HG03457 (cell line): ENCODE data around the gene MEF2D.
A peak's percentile ranks its signal among the peaks of the same experiment; 100 is the strongest.

ENCODE experiments used
- ATAC-seq: cut with Tn5 transposase; IDR thresholded peaks from one replicate; pipeline ENCODE4 v1.9.1; 2021; ENCODE audit warnings: moderate number of reproducible peaks; ENCODE audit not compliant: unreplicated experiment

MEF2D gene

DNA sequence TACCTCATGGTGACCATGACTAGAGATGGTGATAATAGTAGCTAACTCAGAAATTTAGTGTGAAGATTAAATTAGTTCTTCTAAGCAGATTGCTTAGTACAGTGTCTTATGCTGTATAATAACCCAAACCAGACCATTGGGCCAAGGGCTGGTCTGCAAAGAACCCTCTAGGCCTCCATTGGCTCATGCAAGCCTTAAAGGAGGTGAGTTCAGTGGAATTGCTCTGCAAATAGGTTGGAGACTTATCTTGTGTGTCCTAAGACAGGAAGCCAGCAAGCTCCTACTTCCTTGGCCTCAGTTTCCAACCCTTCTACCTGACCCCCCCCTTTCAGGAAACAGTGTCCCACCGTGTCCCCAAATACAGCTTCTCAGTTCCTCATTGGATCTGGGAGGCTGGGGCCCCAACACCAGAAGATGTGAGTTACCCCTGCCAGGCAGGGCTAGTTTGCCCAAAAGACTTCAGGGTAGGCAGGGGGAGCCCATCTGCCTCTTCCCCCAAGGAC is 1.9 kb upstream of the MEF2D start:
- ATAC-seq, result no peak

DNA sequence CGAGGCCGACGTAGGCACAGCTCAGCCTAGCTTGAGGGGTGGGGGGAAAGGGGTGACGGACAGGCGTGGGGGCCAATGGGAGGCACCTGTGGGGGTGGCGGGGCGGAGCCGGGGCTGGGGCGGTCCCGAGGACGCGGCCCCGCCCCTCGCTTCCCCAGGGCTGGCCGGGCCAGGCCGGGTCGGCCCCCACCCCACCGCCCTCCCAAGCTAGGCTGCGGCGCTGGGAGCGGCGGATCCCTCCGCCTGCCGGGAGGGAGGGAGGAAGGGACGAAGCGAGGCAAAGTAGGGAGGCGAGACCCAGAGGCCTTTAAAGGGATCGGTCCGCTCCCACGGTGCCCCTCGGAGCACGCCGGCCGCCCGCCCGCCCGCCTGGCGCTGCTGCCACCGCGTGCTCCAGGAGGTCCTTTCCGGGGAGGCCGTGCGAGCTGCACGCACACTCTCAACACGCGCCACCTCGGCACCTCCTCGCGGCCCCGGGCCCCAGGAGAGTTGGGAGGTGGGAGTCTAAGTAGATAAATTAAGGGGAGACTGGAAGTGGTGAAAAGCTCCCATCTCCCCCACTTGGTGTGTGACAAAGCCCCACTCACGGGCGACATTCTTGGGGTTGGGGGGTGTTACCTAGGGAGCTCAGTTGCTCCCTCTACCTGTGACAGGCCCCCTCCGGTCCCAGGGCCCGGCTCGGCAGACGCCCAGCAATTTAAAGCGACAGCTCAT is 375 bp upstream of the MEF2D start:
- ATAC-seq, result peak; percentile 38

- no peak for ATAC-seq
Observed at GRCh38 chr1:156499842-156500542, 583 bp downstream of the MEF2D start.

DNA sequence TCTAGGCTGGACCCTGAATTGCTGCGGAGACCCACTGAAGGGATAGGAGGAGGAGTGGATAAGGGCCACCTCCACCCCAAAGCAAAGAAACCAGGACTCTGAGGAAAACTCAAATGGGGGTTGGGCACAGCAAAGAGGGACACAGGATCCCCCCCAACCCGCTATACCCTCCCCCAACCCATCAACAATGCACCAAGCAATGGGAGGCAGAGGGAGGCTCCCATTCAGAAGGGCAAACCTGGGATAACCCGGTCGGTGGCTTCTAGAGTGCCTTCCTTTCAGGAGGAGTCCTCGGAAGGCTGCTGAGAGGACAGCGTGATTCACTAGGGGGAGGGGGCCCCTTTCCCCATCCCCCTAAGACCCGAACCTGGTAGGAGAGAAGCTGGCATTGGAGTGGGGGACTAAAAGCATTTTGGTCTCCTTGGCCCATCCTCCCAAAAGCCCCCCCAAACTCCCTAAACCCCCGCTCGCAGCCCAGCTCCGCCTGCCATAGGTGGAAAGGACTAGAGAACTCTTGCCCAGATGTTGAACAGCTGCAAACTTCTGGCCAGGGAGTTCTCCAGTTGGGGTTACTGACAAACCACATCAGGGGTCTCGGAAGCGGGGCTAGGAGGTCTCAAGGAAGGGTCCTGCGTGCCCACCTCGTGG is 1.3 kb downstream of the MEF2D start:
- no peak for ATAC-seq

GRCh38 chr1:156498432-156499193 is 2.0 kb downstream of the MEF2D start:
- no peak for ATAC-seq

DNA sequence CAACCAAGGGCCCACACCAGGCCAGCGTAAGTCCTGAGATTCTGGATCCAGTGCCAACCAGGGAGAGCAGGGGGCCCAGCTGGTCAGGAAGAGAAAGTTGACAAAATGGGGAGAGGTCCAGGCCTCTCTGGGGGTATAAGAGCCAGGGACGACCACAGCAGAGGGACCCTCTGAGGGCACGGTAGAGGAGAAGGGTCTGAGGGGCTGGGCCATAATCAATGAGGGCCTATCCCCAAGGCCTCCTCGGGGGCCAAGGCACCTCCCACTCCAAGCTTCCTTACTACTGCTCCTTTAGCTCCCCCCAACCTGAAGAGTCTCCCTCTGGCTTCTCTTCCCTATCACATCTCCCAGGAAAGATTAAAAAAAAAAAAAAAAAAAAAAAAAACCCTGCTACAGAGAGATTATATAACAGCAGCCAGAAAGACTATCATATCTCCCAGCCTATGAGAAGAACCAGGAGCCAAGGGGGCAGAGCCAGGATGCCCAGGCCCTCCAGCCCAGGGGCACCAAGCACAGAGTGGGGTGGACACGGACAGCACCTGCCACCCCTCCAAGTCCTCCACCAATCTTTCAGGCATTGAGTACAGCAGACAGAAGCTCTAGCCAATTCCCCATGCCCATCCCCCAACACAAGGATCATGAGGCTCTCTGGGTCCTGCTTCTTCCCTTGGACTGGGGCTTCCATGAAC is 2.7 kb downstream of the MEF2D start:
- no peak for ATAC-seq

DNA sequence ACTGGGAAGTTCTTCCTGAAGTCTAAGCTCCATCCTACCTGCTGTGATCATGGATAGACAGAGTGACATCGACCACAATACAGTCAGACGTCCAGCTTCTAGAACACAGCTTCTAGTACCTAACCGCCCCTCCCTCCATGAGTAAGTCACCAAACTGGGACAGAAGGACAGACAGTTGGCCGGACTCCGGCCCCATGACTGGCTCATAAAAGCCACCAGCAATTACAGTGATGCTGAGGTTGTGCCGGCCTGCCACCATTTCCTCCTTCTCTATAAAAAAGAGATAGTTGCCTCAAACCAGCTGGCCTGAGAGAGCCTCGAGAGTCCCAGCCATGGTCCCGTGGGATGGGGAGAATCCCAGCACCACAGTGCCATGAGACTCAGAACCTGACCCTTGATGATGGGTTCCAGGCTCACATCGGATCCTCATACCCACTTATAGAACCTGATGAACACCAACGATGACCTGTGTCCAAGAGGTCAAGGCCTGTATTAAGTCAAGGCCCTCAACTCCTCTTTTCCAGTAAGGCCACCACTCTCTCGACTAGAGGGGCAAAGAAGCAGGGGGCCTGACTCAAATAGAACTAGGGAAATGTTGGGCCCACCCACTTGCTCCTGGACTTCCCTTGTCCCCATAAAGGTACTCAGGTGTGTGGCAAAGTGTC is 3.4 kb downstream of the MEF2D start:
- no peak for ATAC-seq

DNA sequence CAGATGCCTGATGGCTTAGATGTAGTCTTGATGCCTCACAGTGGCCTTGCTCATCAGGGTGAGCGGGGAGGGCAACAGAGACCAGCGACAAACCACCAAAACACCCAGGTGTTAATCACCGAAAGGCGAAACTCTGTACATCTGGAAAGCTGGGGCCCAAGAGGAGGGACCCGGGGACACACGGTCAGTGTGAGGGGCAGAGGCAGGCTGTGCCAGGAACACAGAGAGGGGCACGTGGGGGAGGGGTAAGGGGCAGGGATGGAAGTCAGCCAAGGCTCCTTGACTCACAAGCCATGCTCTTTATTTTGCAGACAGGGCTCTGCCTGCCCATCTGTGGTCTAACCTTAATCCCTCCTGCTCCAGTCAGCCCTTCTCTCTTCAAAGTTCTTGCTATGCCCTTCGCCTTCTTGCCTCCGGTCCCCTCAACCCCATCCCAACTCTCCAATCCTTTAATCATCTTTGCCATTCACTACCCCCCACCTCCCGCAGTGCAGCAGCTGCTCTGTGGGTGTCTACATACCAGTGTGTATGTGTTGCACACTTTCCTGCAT is 4.3 kb downstream of the MEF2D start:
- ATAC-seq, result no peak

DNA sequence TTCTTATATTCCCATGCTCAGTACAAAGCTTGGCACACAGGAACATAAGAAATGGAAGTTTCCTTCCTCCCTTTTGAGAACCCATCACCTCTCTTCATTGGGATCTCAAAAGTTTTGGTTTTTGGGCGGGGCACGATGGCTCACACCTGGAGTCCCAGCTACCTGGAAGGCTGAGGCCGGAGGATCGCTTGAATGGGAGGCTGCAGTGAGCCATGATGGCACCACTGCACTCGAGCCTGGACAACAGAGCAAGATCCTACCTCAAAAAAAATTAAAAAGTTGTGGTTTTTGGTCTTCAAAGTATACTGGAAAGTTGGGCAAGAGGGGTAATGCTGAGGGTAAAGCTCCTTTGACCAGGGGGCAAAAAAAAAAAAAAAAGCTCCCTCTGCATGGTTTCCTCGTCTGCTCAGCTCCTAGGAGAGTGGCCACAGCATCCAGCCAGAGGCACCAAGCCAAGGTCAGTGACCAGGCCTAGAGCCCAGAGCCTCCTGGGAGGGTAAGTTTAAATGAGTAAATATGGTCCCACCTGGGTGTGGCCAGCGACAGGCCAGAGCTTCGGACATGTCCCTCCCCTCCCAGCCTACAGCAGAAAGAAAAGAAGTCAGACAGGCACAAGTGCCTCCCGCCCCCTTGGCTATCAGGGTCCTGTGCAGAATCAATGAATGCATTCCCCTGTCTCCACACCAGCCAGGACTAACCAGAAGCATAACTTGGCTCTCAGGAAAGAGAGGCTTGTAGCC is 5.0 kb downstream of the MEF2D start:
- no peak for ATAC-seq

DNA sequence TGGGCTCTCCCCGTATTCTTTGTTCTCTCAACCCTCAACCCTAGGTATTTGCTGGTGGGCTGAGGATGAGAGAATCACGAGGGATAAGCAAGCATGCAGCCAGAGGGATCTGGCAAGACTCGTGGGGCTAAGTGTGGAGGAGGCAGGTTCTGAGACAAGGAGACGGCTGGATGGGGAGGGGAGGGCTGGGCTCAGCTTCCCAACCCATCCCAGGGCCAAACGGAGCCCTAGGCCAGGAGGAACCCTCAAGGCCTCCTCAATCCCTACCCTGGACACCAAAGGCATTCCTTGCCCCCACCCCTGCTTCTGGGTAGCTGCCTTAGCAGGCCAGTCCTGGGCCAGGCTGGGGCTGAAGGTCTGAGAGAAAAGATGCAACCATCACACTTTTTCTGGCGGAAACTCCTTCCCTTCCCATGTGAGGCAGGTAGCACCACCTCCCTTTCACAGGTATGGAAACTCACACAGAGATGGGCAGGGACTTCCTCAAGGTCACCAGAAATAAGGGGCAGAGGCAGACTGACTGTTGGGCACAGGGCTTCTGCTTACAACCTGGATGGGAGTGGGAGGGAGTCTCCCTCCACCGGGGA is 6.2 kb downstream of the MEF2D start:
- ATAC-seq, result no peak

DNA sequence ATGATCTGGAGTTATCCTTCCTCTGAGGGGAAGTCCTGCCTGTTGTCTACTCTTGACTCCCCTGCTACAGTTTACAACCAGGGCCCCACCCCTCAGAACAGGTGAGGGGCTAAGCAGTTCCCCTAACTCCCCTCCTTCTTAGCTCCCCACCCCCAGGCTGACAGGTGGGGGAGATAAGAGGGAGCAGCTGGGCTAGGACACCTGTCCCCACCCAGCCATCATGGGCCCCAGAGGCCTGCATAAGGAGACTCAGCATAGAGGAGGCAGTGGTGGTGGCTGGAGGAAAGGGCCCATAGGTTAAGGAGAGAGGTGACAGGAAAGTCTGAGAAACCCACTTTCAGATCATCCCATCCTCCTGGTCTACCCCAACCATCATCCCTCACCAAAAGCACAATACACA is 6.8 kb downstream of the MEF2D start:
- ATAC-seq, result no peak

GRCh38 chr1:156493154-156493631 is 7.4 kb downstream of the MEF2D start:
- no peak for ATAC-seq

DNA sequence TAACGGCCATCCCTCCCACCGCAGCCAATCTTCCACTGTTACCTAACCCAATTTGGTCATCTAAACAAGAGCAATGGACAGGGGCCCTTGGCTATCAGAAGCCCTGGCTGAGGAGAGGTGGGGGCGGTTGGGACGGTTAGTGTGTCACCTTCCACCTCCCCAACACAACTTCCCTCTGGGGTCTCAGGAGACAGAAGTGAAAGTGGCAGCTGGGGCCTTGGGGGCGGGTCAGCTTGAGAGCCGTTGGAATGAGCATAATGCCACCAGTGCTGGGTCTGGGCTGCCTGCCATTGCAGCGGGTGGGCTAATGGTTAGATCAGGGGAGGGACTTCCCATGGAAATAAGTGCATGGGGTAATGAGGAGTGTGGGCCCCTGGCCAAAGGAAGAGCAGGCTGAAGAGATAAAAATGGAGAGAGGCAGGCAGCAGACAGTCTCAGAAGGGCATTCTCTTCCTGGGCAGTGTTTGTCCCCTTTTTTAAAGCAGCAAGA is 7.9 kb downstream of the MEF2D start:
- no peak for ATAC-seq

- no peak for ATAC-seq
Observed at GRCh38 chr1:156492013-156492590, 8.5 kb downstream of the MEF2D start.

GRCh38 chr1:156491151-156491949 is 9.2 kb downstream of the MEF2D start:
- ATAC-seq, result no peak

DNA sequence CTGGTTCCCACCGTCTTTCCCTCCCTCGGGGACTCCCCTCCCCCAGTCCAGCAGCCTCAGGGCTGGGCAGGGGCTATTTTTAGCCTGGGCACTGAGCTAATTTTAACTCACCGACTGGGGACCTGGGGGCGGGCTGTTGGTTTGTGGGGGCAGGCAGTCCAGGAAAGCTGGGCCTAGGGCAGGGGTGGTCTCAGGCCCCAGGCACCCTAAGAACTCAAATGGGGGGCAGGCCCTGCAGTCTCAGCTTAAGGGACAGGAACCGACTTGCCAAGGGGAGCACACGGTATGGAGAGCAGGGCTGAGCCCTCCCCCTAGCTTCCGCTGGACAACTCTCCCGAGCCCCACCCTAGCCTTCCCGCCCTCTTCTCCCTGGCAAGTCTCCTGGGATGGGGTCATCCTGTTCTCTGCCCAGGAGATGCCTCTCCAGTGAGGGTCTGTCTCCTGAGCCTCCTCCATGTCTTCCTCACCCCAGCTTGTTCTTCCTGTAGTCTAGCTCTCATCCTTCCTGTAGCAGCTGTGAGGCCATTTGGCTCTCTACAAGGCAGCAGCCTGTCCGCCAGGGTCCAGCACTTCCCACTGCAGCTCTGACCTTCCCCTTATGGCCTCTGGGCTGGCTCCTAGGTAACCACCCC is 10.1 kb downstream of the MEF2D start:
- no peak for ATAC-seq

DNA sequence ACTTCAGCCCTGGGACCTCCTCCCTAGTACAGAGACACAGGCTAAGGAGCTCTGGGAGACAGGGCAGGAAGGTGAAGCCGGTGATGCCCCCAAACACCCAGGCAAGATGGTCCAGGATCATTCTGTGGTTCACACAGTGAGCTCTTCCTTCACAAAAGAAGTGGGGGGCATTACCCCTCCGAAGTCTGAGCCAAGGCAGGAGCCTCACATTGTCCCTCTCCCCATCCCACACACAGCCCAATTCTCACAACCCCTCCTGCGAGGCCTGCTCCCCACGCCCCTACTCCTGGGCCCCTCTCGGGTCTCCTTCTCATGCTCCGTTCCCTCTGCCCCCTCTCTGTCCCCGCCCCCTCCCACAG is 10.7 kb downstream of the MEF2D start:
- ATAC-seq, result no peak
